ENCODE measurements around the gene FSTL3.

FSTL3 gene

DNA sequence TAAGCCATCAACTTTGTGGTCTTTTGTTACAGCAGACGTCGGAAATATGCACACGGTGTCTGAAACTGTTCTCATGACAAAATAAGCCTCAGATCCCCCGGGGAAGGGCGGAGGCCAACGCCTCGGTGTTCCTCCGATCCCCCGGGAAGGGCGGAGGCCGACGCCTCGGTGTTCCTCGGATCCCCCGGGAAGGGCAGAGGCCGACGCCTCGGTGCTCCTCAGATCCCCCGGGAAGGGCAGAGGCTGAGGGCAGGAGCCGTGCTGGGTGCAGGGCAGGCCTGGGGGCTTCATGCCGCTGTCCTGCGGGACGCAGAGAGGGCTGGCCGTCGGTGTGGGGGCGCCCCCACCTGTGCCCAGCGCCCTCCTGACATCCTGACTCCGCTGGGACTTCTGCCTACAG lies 31.8 kb upstream of the FSTL3 start:
- Histone ChIP-seq H2AFZ (ENCODE audit: low read length) (no peak overlapping the region), H4K20me1 (ENCODE audit: insufficient read depth, low read length) (no peaks in the 10 kb centered on the region), H3K9me2 (replicated peaks; ENCODE audit: insufficient read depth, low read length) (no peaks in the 10 kb centered on the region), H3K79me2 (ENCODE audit: low read length) (peaks cover 13% of the 10 kb centered on the region; the same call in 1 of the 2 replicates), H3K36me3 (replicated peaks; ENCODE audit: insufficient read depth, low read length) (peaks cover 13% of the 10 kb centered on the region), H3K27ac (ENCODE audit: low read length) (no peak overlapping the region), H3K27me3 (replicated peaks; ENCODE audit: insufficient read depth, low read length) (no peaks in the 10 kb centered on the region), H3K4me3 (ENCODE audit: low read length) (no peak overlapping the region), H3K9me3 (replicated peaks; ENCODE audit: insufficient read depth, low read length) (no peaks in the 10 kb centered on the region), H3K4me2 (ENCODE audit: low read depth, low read length) (no peak overlapping the region), H3K4me1 (ENCODE audit: low read length) (no peaks in the 10 kb centered on the region; the same call in 1 of the 2 replicates), H3K9ac (ENCODE audit: low read length) (no peak overlapping the region), H3F3A (ENCODE audit: insufficient read depth, low read length) (no peaks in the 10 kb centered on the region)
- DNase-seq = no peak
- TF ChIP-seq EZH2 (optimal IDR thresholded peaks at IDR 0.05; ENCODE audit: low read depth, low read length) = no peak
- TF ChIP-seq, protein P1, sequence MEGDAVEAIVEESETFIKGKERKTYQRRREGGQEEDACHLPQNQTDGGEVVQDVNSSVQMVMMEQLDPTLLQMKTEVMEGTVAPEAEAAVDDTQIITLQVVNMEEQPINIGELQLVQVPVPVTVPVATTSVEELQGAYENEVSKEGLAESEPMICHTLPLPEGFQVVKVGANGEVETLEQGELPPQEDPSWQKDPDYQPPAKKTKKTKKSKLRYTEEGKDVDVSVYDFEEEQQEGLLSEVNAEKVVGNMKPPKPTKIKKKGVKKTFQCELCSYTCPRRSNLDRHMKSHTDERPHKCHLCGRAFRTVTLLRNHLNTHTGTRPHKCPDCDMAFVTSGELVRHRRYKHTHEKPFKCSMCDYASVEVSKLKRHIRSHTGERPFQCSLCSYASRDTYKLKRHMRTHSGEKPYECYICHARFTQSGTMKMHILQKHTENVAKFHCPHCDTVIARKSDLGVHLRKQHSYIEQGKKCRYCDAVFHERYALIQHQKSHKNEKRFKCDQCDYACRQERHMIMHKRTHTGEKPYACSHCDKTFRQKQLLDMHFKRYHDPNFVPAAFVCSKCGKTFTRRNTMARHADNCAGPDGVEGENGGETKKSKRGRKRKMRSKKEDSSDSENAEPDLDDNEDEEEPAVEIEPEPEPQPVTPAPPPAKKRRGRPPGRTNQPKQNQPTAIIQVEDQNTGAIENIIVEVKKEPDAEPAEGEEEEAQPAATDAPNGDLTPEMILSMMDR (IDR thresholded peaks at IDR 0.05; ENCODE audit: low read length) = no peak
- TF ChIP-seq EZH2phosphoT487 (IDR thresholded peaks at IDR 0.05; ENCODE audit: low read length) = no peak

DNA sequence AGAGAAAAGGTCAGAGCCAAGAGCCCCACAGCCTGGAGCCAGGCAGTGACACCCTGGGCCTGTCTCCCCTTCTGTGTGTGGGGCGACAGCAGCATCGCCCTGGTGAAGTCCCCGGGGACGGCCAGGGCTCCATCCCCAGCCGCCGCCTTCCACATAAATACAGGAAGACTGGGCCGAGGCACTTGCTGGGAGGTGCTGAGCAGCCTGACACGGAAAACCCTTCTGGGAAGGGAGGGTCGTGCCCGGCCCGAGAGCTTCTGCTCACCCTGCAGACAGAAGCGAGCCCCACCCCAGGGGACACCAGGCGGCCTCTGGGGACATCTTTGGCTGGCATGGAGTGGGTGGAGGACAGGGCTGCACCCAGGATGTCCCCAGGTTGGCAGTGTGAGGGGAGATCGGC lies 31.4 kb upstream of the FSTL3 start:
- no peak for TF ChIP-seq EZH2 (optimal IDR thresholded peaks at IDR 0.05; ENCODE audit: low read depth, low read length)
- TF ChIP-seq EZH2phosphoT487 (IDR thresholded peaks at IDR 0.05; ENCODE audit: low read length) = no peak
- TF ChIP-seq, protein P1 (IDR thresholded peaks at IDR 0.05; ENCODE audit: low read length) = no peak
- H3K9me3 ChIP-seq (replicated peaks; ENCODE audit: insufficient read depth, low read length) = no peaks in the 10 kb centered on the region
- H3K79me2 ChIP-seq (ENCODE audit: low read length) = peaks cover 16% of the 10 kb centered on the region; the same call in 1 of the 2 replicates
- H3K4me2 ChIP-seq (ENCODE audit: low read depth, low read length) = no peak overlapping the region
- no peak for DNase-seq
- no peak overlapping the region for H3K9ac ChIP-seq (ENCODE audit: low read length)
- no peak overlapping the region for H3K27ac ChIP-seq (ENCODE audit: low read length)
- no peak overlapping the region for H2AFZ ChIP-seq (ENCODE audit: low read length)
- peaks cover 15% of the 10 kb centered on the region for H3K36me3 ChIP-seq (replicated peaks; ENCODE audit: insufficient read depth, low read length)
- no peaks in the 10 kb centered on the region for H4K20me1 ChIP-seq (ENCODE audit: insufficient read depth, low read length)
- no peak overlapping the region for H3K4me3 ChIP-seq (ENCODE audit: low read length)
- no peaks in the 10 kb centered on the region for H3K27me3 ChIP-seq (replicated peaks; ENCODE audit: insufficient read depth, low read length)
- H3F3A ChIP-seq (ENCODE audit: insufficient read depth, low read length) = no peaks in the 10 kb centered on the region
- no peaks in the 10 kb centered on the region for H3K9me2 ChIP-seq (replicated peaks; ENCODE audit: insufficient read depth, low read length)
- H3K4me1 ChIP-seq (ENCODE audit: low read length) = no peaks in the 10 kb centered on the region

DNA sequence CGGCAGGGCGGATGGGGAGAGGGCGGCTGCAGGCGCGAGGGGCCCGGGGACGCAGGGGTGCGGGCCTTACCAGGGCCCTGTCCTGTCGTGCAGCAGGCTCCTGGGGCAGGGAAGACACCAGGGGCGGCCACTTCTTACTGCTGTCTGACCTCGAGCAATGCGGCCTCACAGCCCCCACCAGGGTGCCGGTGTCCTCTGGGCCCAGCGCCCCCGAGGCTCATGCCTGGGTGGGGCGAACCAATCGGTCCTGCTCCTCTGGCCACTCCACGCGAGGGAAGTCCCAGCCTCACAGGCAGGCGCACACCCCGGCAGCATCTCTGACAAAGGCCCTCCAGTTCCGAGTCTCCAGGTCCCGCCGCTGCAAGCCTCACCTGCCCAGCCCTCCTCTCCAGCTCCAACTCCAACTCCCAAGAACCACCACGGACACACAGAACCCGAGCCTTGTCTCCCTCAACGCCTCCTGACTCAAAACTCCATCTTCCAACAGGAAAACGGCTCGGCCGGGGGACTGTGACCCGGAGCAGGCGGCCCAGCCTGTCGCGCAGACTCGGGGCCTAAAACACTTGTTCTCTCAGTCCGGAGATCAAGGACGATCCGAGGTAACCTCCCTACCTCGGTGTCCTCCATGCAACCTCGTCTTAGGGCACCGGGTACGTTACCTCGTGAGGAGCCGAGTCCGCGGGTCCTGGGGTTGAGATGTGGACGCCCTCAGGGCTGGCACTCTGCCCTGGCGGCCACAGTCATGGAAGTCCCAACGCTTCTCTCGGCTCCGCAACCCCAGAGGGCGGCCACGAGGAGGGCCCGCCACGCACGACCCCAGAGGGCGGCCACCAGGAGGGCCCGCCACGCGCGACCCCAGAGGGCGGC lies 30.0 kb upstream of the FSTL3 start:
- H3K27me3 ChIP-seq (replicated peaks; ENCODE audit: insufficient read depth, low read length) = no peaks in the 10 kb centered on the region
- no peaks in the 10 kb centered on the region for H3F3A ChIP-seq (ENCODE audit: insufficient read depth, low read length)
- no peaks in the 10 kb centered on the region for H4K20me1 ChIP-seq (ENCODE audit: insufficient read depth, low read length)
- no peaks in the 10 kb centered on the region for H3K4me1 ChIP-seq (ENCODE audit: low read length)
- H3K79me2 ChIP-seq (ENCODE audit: low read length) = peaks cover 24% of the 10 kb centered on the region
- H3K4me3 ChIP-seq (ENCODE audit: low read length) = no peak overlapping the region
- TF ChIP-seq EZH2phosphoT487 (IDR thresholded peaks at IDR 0.05; ENCODE audit: low read length) (no peak), EZH2 (optimal IDR thresholded peaks at IDR 0.05; ENCODE audit: low read depth, low read length) (no peak)
- TF ChIP-seq, protein P1 (IDR thresholded peaks at IDR 0.05; ENCODE audit: low read length) = no peak
- H3K9ac ChIP-seq (ENCODE audit: low read length) = no peak overlapping the region
- DNase-seq = no peak
- H3K4me2 ChIP-seq (ENCODE audit: low read depth, low read length) = no peak overlapping the region
- H3K36me3 ChIP-seq (replicated peaks; ENCODE audit: insufficient read depth, low read length) = peaks cover 19% of the 10 kb centered on the region
- no peak overlapping the region for H2AFZ ChIP-seq (ENCODE audit: low read length)
- H3K27ac ChIP-seq (ENCODE audit: low read length) = no peak overlapping the region
- H3K9me2 ChIP-seq (replicated peaks; ENCODE audit: insufficient read depth, low read length) = no peaks in the 10 kb centered on the region
- no peaks in the 10 kb centered on the region for H3K9me3 ChIP-seq (replicated peaks; ENCODE audit: insufficient read depth, low read length)

All from MM.1S (cell line).